GM18505 (cell line): Measurements from ENCODE around the gene IL4I1.
"Not testable (repeated sequence)": the region's sequence is repeated elsewhere in the genome, so short reads cannot be mapped to it uniquely, and the experiment has no call there.

Experiments used
- ATAC-seq: cut with Tn5 transposase; IDR thresholded peaks from one replicate; pipeline ENCODE4 v1.9.1; 2021; ENCODE audit not compliant: unreplicated experiment
- POLR2A ChIP-seq: IDR thresholded peaks from 4 replicates; pipeline ENCODE4 v1.6.1; 2011; ENCODE audit warnings: borderline replicate concordance; ENCODE audit not compliant: insufficient read depth, insufficient read length; ENCODE audit errors: extremely low read depth

IL4I1 gene

GRCh38 chr19:49896863-49897621, at the start of gene IL4I1:
TSS of gene IL4I1 (minus strand) at chr19:49896887. CDS start at chr19:49896160, 727 bp downstream.
- peak; percentile 48 for ATAC-seq
- TF ChIP-seq POLR2A, result peak; percentile 65

GRCh38 chr19:49946415-49946814, 49.7 kb upstream of the IL4I1 start:
- no peak for TF ChIP-seq POLR2A
- no peak for ATAC-seq

- not testable (repeated sequence) for ATAC-seq
These were observed 47.9 kb upstream of the IL4I1 start for GRCh38 chr19:49944567-49944966.

GRCh38 chr19:49940482-49940791, 43.8 kb upstream of the IL4I1 start:
- no peak for ATAC-seq

GRCh38 chr19:49939721-49940481, 43.2 kb upstream of the IL4I1 start:
- no peak for ATAC-seq
- no peak for TF ChIP-seq POLR2A

More at GRCh38 chr19:49940482-49940791, 43.8 kb upstream of the IL4I1 start:
- TF ChIP-seq POLR2A, result no peak

GRCh38 chr19:49938662-49939061, 42.0 kb upstream of the IL4I1 start:
- ATAC-seq, result no peak
- no peak for TF ChIP-seq POLR2A

- no peak for ATAC-seq
- TF ChIP-seq POLR2A, result no peak
These were observed 41.2 kb upstream of the IL4I1 start for GRCh38 chr19:49937750-49938381.

- ATAC-seq, result no peak
These were observed 39.9 kb upstream of the IL4I1 start for GRCh38 chr19:49936549-49936948.

GRCh38 chr19:49933643-49934042, 37.0 kb upstream of the IL4I1 start:
- ATAC-seq, result no peak
- TF ChIP-seq POLR2A, result peak; percentile 50

More at GRCh38 chr19:49936549-49936948, 39.9 kb upstream of the IL4I1 start:
- TF ChIP-seq POLR2A, result no peak

- no peak for ATAC-seq
- TF ChIP-seq POLR2A, result peak; percentile 21
These were observed 36.0 kb upstream of the IL4I1 start for GRCh38 chr19:49932731-49933131.

GRCh38 chr19:49932041-49932451, 35.4 kb upstream of the IL4I1 start:
- ATAC-seq, result no peak
- no peak for TF ChIP-seq POLR2A

- peak; percentile 39 for TF ChIP-seq POLR2A
- no peak for ATAC-seq
These were observed 34.8 kb upstream of the IL4I1 start for GRCh38 chr19:49931293-49932040.

- peak; percentile 50 for TF ChIP-seq POLR2A
- ATAC-seq, result no peak
These were observed 33.9 kb upstream of the IL4I1 start for GRCh38 chr19:49930483-49931011.

GRCh38 chr19:49929611-49930482, 33.2 kb upstream of the IL4I1 start:
- TF ChIP-seq POLR2A, result peak; percentile 91
- ATAC-seq, result peak; percentile 55
